Esophagus squamous epithelium (tissue), 4 donors: Measurements from ENCODE around the gene PHPT1.

ENCODE experiments used
- POLR2A ChIP-seq, 4 donors: fragments of 450-650 bp; IDR thresholded peaks; one replicate each; pipeline ENCODE4 v1.6.1; 2017; ENCODE audit warnings: antibody characterized with exemption in 4 of 4, mild to moderate bottlenecking in 4 of 4, moderate library complexity in 3 of 4
- TF ChIP-seq, protein P1 (sequence below), 6 experiments: fragments of 450-650 bp in 4 of 6; fragments of 200-600 bp in 2 of 6; sonication (generic) in 2 of 6; IDR thresholded peaks; one replicate each; pipeline ENCODE4 v1.5.1; 2016 to 2019; ENCODE audit warnings: antibody characterized with exemption in 6 of 6, mild to moderate bottlenecking in 4 of 6, moderate library complexity in 4 of 6

DNA sequence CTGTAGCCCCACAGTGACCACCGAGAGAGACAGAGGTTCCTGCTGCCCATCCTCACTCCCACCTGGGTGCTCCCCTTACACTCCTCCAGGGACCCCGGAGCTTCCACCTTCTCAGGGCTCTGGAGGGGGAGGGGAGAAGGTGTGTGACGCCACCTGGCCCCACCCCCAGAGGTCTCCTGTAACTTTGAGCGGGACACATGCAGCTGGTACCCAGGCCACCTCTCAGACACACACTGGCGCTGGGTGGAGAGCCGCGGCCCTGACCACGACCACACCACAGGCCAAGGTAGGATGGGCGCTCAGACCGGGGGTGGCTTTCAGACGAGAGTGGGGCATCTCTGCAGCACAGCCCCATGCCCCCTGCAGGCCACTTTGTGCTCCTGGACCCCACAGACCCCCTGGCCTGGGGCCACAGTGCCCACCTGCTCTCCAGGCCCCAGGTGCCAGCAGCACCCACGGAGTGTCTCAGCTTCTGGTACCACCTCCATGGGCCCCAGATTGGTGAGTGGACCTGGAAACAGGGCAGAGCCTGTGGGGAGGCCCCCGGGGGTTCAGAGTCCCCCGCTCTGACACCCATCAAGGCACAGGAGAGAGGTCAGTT lies 7.4 kb downstream of the PHPT1 start:
- TF ChIP-seq, protein P1, sequence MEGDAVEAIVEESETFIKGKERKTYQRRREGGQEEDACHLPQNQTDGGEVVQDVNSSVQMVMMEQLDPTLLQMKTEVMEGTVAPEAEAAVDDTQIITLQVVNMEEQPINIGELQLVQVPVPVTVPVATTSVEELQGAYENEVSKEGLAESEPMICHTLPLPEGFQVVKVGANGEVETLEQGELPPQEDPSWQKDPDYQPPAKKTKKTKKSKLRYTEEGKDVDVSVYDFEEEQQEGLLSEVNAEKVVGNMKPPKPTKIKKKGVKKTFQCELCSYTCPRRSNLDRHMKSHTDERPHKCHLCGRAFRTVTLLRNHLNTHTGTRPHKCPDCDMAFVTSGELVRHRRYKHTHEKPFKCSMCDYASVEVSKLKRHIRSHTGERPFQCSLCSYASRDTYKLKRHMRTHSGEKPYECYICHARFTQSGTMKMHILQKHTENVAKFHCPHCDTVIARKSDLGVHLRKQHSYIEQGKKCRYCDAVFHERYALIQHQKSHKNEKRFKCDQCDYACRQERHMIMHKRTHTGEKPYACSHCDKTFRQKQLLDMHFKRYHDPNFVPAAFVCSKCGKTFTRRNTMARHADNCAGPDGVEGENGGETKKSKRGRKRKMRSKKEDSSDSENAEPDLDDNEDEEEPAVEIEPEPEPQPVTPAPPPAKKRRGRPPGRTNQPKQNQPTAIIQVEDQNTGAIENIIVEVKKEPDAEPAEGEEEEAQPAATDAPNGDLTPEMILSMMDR (IDR thresholded peaks at IDR 0.05), result no peak
- TF ChIP-seq POLR2A (IDR thresholded peaks at IDR 0.05), result no peak
